H1 (cell line): Measurements from ENCODE around the gene TAOK2. TPM values are rescaled to one million over a fixed set of nuclear protein-coding genes. Genes with fewer than 3 reads are reported as not detected.
A peak's percentile ranks its signal among the peaks of the same experiment; 100 is the strongest.

Experiments
- CTCF ChIA-PET: fragments of 300-600 bp; sonication (Branson Sonifier 250); formaldehyde crosslinking; loops from one replicate; lab custom pipeline; 2021; ENCODE audit not compliant: partially characterized antibody; lab: Charles Lee
- POLR2A ChIA-PET: fragments of 300-600 bp; sonication (Branson Sonifier 250); formaldehyde crosslinking; loops from one replicate; lab custom pipeline; 2021; ENCODE audit warnings: inconsistent platforms; ENCODE audit not compliant: partially characterized antibody; lab: Charles Lee
- DNase-seq, 2 experiments: peaks; one replicate each; pipeline versions ENCODE4 v3.0.0 to v3.0.0-alpha.2; 2010 to 2022; ENCODE audit warnings: low spot score in 2 of 2, low read depth in 1 of 2, mixed read lengths in 1 of 2
- FAIRE-seq: peaks from 2 replicates; lab custom pipeline; 2011; peaks lifted over from hg19 to GRCh38; lab: Jason Lieb, UNC
- H2AFZ ChIP-seq: 2 replicates; pipeline ENCODE4 v1.8.1; 2012; ENCODE audit warnings: low read length, inconsistent platforms
- H2AK5ac ChIP-seq: 2 replicates; pipeline ENCODE4 v1.6.1; 2013; ENCODE audit warnings: low read depth, low read length
- H2BK120ac ChIP-seq: replicated peaks from 2 replicates; pipeline ENCODE3; 2013; ENCODE audit warnings: low read depth, low read length, inconsistent platforms
- H2BK12ac ChIP-seq: 2 replicates; pipeline ENCODE4 v1.6.1; 2013; ENCODE audit warnings: low read depth, low read length
- H2BK15ac ChIP-seq: 2 replicates; pipeline ENCODE4 v1.6.1; 2013; ENCODE audit warnings: low read length
- H2BK20ac ChIP-seq: 2 replicates; pipeline ENCODE4 v1.6.1; 2013; ENCODE audit warnings: low read length
- H2BK5ac ChIP-seq: 2 replicates; pipeline ENCODE4 v1.6.1; 2013; ENCODE audit warnings: low read depth, low read length
- H3K14ac ChIP-seq: 2 replicates; pipeline ENCODE4 v1.6.1; 2013; ENCODE audit warnings: inconsistent platforms; ENCODE audit not compliant: insufficient read length
- H3K18ac ChIP-seq: 2 replicates; pipeline ENCODE4 v1.6.1; 2013; ENCODE audit warnings: low read length; ENCODE audit errors: extremely low read depth
- H3K23ac ChIP-seq: 2 replicates; pipeline ENCODE4 v1.6.1; 2013; ENCODE audit warnings: inconsistent platforms; ENCODE audit not compliant: insufficient read length
- H3K23me2 ChIP-seq: 2 replicates; pipeline ENCODE4 v1.6.1; 2013; ENCODE audit warnings: low read depth, low read length
- H3K27ac ChIP-seq: 2 replicates; pipeline ENCODE4 v1.6.1; 2011; ENCODE audit warnings: low read depth, low read length, inconsistent platforms
- H3K27me3 ChIP-seq, 4 experiments: replicated peaks in 1 of 4; 1 replicate in 1 of 4; 2 replicates in 3 of 4; pipeline versions ENCODE4 v1.6.1 to v1.8.1; 2011 to 2013; ENCODE audit warnings: low read length in 3 of 4, mild to moderate bottlenecking in 3 of 4, inconsistent platforms in 2 of 4, mixed read lengths in 2 of 4, moderate library complexity in 1 of 4; ENCODE audit not compliant: control insufficient read depth in 3 of 4, insufficient read depth in 3 of 4; ENCODE audit errors: extremely low read depth in 1 of 4
- H3K36me3 ChIP-seq, 4 experiments: 2 replicates each; pipeline versions ENCODE4 v1.6.1 to v1.8.1; 2011 to 2013; ENCODE audit warnings: mild to moderate bottlenecking in 4 of 4, low read length in 3 of 4, moderate library complexity in 2 of 4, control low read depth in 1 of 4, inconsistent platforms in 1 of 4; ENCODE audit not compliant: insufficient read depth in 4 of 4, control insufficient read depth in 2 of 4
- H3K4ac ChIP-seq: replicated peaks from 2 replicates; pipeline ENCODE3; 2013; ENCODE audit warnings: low read length, low read depth, mixed read lengths, inconsistent platforms; ENCODE audit not compliant: insufficient read length
- H3K4me1 ChIP-seq, 4 experiments: replicated peaks in 1 of 4; 1 replicate in 1 of 4; 2 replicates in 3 of 4; pipeline versions ENCODE4 v1.6.1 to v1.8.1; 2011 to 2013; ENCODE audit warnings: low read length in 3 of 4, inconsistent platforms in 2 of 4, mixed read lengths in 1 of 4; ENCODE audit not compliant: insufficient read depth in 4 of 4, control insufficient read depth in 3 of 4
- H3K4me2 ChIP-seq, 2 experiments: 2 replicates each; pipeline versions ENCODE4 v1.6.1 to v1.8.1; 2011 to 2013; ENCODE audit warnings: low read depth in 2 of 2, low read length in 2 of 2, control low read depth in 1 of 2, inconsistent platforms in 1 of 2, mild to moderate bottlenecking in 1 of 2; ENCODE audit not compliant: insufficient read depth in 1 of 2
- H3K4me3 ChIP-seq, 4 experiments: fragments of 200-600, 300-600 bp in 1 of 4; sonication (generic), shearing (Covaris generic), sonication (Bioruptor Twin) in 1 of 4; 2 replicates each; pipeline versions ENCODE4 v1.5.1 to v1.8.1; 2011 to 2016; ENCODE audit warnings: low read length in 4 of 4, low read depth in 3 of 4, control low read depth in 2 of 4, inconsistent platforms in 2 of 4, mild to moderate bottlenecking in 2 of 4, mixed read lengths in 1 of 4, moderate library complexity in 1 of 4; ENCODE audit not compliant: insufficient read depth in 2 of 4; ENCODE audit errors: extremely low read depth in 1 of 4
- H3K56ac ChIP-seq: replicated peaks from 2 replicates; pipeline ENCODE3; 2013; ENCODE audit warnings: low read depth, mild to moderate bottlenecking, mixed read lengths, low read length, inconsistent platforms; ENCODE audit not compliant: insufficient read length
- H3K79me1 ChIP-seq: 2 replicates; pipeline ENCODE4 v1.6.1; 2013; ENCODE audit warnings: low read depth, low read length, control low read depth
- H3K79me2 ChIP-seq, 2 experiments: 2 replicates each; pipeline versions ENCODE4 v1.6.1 to v1.8.1; 2012 to 2013; ENCODE audit warnings: low read length in 2 of 2, mild to moderate bottlenecking in 2 of 2, inconsistent platforms in 1 of 2; ENCODE audit not compliant: insufficient read depth in 2 of 2, control insufficient read depth in 1 of 2
- H3K9ac ChIP-seq, 4 experiments: replicated peaks in 1 of 4; 1 replicate in 1 of 4; 2 replicates in 3 of 4; pipeline versions ENCODE4 v1.6.1 to v1.8.1; 2011 to 2013; ENCODE audit warnings: low read depth in 3 of 4, low read length in 3 of 4, control low read depth in 2 of 4, mild to moderate bottlenecking in 2 of 4, moderate library complexity in 2 of 4, inconsistent platforms in 1 of 4; ENCODE audit errors: extremely low read depth in 1 of 4
- H3K9me3 ChIP-seq, 2 experiments: 2 replicates each; pipeline versions ENCODE4 v1.6.1 to v1.8.1; 2012 to 2013; ENCODE audit warnings: mild to moderate bottlenecking in 2 of 2, moderate library complexity in 2 of 2, control low read depth in 1 of 2, inconsistent platforms in 1 of 2, low read depth in 1 of 2, low read length in 1 of 2, mixed read lengths in 1 of 2; ENCODE audit not compliant: insufficient read depth in 2 of 2
- H4K20me1 ChIP-seq, 2 experiments: replicated peaks in 1 of 2; 2 replicates each; pipeline versions ENCODE3 to v1.8.1; 2011 to 2013; ENCODE audit warnings: inconsistent platforms in 2 of 2, low read length in 2 of 2, mild to moderate bottlenecking in 1 of 2; ENCODE audit not compliant: insufficient read depth in 2 of 2, control insufficient read depth in 1 of 2
- H4K5ac ChIP-seq: 2 replicates; pipeline ENCODE4 v1.6.1; 2013; ENCODE audit warnings: low read length, low read depth, mixed read lengths, inconsistent platforms; ENCODE audit not compliant: insufficient read length
- H4K8ac ChIP-seq: 2 replicates; pipeline ENCODE4 v1.8.0; 2013; ENCODE audit warnings: mild to moderate bottlenecking, moderate library complexity, low read length, inconsistent platforms; ENCODE audit not compliant: insufficient read depth; ENCODE audit errors: extremely low read depth
- H4K91ac ChIP-seq: replicated peaks from 2 replicates; pipeline ENCODE3; 2013; ENCODE audit warnings: low read length, mixed read lengths, inconsistent platforms; ENCODE audit not compliant: insufficient read length
- FOSL1 ChIP-seq: IDR thresholded peaks from 2 replicates; pipeline ENCODE4 v1.6.1; 2011; ENCODE audit warnings: mild to moderate bottlenecking, low read depth, low read length, moderate library complexity; ENCODE audit not compliant: insufficient read depth
- GTF2F1 ChIP-seq: IDR thresholded peaks from 2 replicates; pipeline ENCODE4 v1.6.1; 2012; ENCODE audit warnings: low read depth, low read length, improper control_type of control experiment, borderline replicate concordance
- NANOG ChIP-seq: IDR thresholded peaks from 2 replicates; pipeline ENCODE4 v1.6.1; 2011; ENCODE audit warnings: low read length, low read depth, mild to moderate bottlenecking, inconsistent platforms; ENCODE audit not compliant: insufficient read depth, poor library complexity, severe bottlenecking
- RAD21 ChIP-seq, 2 experiments: IDR thresholded peaks in 1 of 2; conservative IDR thresholded peaks in 1 of 2; 2 replicates each; pipeline ENCODE4 v1.6.1; 2011; ENCODE audit warnings: low read depth in 2 of 2, low read length in 2 of 2, improper control_type of control experiment in 1 of 2, inconsistent platforms in 1 of 2, mild to moderate bottlenecking in 1 of 2, moderate library complexity in 1 of 2
- SUZ12 ChIP-seq: fragments of 200-600 bp; sonication (generic); IDR thresholded peaks from 2 replicates; pipeline ENCODE4 v1.6.1; 2012; ENCODE audit warnings: mild to moderate bottlenecking, inconsistent platforms, low read length, moderate library complexity, mixed read lengths
- TCF12 ChIP-seq: IDR thresholded peaks from 2 replicates; pipeline ENCODE4 v1.6.1; 2011; ENCODE audit warnings: low read depth, mild to moderate bottlenecking, low read length
- WGBS, 2 experiments: shearing (Covaris generic) in 1 of 2; methylation state at CpG; one replicate each; pipeline versions ENCODE4 v1.1.6 to v1.1.7; 2013 to 2015; ENCODE audit warnings: low lambda C conversion rate in 2 of 2, mixed read lengths in 2 of 2, inconsistent platforms in 1 of 2, low coverage in 1 of 2, missing lambda C conversion rate in 1 of 2; ENCODE audit not compliant: insufficient replicate concordance in 2 of 2, insufficient coverage in 1 of 2, insufficient read length in 1 of 2; ENCODE audit errors: extremely low coverage in 1 of 2, missing lambda C conversion rate in 1 of 2; 5-methylcytosine and 5-hydroxymethylcytosine counted together
- polyA plus RNA-seq, 7 experiments: library from polyadenylated mRNA; depleted of rRNA in 3 of 7; stranded (reverse) in 5 of 7; unstranded in 2 of 7; fragments of >200 nt in 5 of 7; fragments of 200-250 nt in 2 of 7; gene quantifications; 1 replicate in 5 of 7; 2 replicates in 1 of 7; 4 replicates in 1 of 7; pipeline versions ENCODE4 v1.2.1 to v1.2.3, GENCODE V29; 2011 to 2013; ENCODE audit warnings: missing spikeins in 2 of 7, mixed read lengths in 2 of 7
- total RNA-seq: library from RNA; stranded (reverse); fragmentation: NEBNext Ultra II Directional; extraction: Animal tissue kit (Norgen Biotek cat#: 25700); gene quantifications from 2 replicates; pipeline ENCODE4 v1.2.1, GENCODE V29; 2021

TAOK2 gene
- total and polyA plus RNA-seq, 2 of the 8 experiments (the other 6 are each of a cell fraction or from before 2014, with no cell fraction given): 13.5 to 32.6 TPM

DNA sequence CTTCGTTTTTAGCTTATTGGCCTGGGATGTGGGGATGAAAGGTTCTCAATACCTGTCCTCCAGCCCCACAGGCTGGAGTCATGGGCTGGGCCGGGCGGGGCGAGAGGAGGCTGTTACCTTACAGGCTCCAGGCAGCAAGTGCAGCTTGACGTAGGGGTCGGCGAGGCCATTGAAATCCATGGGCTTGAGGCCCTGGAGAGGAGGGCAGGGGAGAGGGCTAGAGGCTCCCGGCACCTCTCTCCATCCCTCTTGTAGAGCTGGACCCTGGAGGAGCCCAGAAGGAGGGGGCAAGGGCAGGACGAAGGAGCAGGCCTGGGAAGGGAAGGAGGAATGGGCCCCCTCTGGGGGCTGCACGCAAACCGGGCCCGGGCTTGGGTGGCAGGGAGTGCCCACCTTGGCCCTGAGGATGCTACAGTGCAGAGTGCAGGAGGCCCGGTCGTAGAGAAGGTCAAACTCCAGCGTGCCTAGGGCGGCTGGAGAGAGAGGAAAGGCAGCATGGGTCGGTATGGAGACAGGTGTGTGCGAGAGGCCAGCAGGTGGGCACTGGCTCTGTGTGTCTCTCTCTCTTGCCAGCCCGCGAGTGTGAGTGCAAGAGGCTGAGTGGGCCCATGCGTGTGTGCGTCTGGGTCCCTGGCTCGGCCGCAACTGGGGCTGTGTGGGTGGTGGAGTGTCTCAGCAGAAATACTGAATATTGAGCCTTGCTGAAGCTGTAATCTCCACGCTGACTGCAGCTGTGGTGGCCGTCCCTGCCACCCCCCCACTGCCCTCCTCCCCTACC is 35.6 kb downstream of the TAOK2 start:
- Histone ChIP-seq H3K79me2 (no peaks in the 10 kb centered on the region), H4K91ac (peak overlapping the region; percentile 2), H2BK20ac (no peak overlapping the region), H4K8ac (peak overlapping the region; percentile 35; the same call in 1 of the 2 replicates), H3K14ac (no peak overlapping the region), H3K27ac (no peak overlapping the region), H3K4ac (no peak overlapping the region), H3K9ac (no peak overlapping the region; a peak in 2 of 7 replicates), H4K5ac (no peak overlapping the region), H2BK12ac (0 out of 2 replicates have a peak overlapping the region, but pooled peaks have one; percentile 9), H2BK5ac (no peak overlapping the region), H3K4me3 (no peak overlapping the region), H3K23me2 (peaks cover 16% of the 10 kb centered on the region), H4K20me1 (peaks cover 3 to 7% of the 10 kb centered on the region in 2 experiments), H2AK5ac (0 out of 2 replicates have a peak overlapping the region, but pooled peaks have one; percentile 13), H3K9me3 (no peaks in the 10 kb centered on the region), H2AFZ (no peak overlapping the region), H3K36me3 (peaks cover 0 to 4% (median 0%) of the 10 kb centered on the region in 4 experiments; a peak in 1 of 8 replicates), H3K18ac (no peak overlapping the region; the same call in 1 of the 2 replicates), H3K27me3 (peaks cover 0 to 23% (median 13%) of the 10 kb centered on the region in 4 experiments; a peak in 5 of 7 replicates), H3K4me1 (peaks cover 0 to 21% (median 13%) of the 10 kb centered on the region in 4 experiments; a peak in 6 of 7 replicates), H2BK120ac (no peak overlapping the region), H2BK15ac (no peak overlapping the region), H3K4me2 (no peak overlapping the region; a peak in 1 of 4 replicates), H3K23ac (no peak overlapping the region), H3K56ac (no peak overlapping the region), H3K79me1 (no peaks in the 10 kb centered on the region)
- ChIA-PET CTCF (interaction anchor here (0.8 to 3.1 kb wide), 9 partner anchors 8 to 144 kb away, joined by 3 to 15 read pairs (median 4); partner anchors contain the start of genes C16orf92 and INO80E), POLR2A (interaction anchor here (0.5 to 2.2 kb wide), 11 partner anchors 8 to 224 kb away, joined by 3 to 5 read pairs (median 3); partner anchors contain the start of genes HIRIP3, TAOK2 and TBX6)
- TF ChIP-seq SUZ12: no peak
- TF ChIP-seq NANOG: no peak
- TF ChIP-seq TCF12: no peak
- TF ChIP-seq RAD21 (IDR thresholded peaks at IDR 0.05 in 1 of 2, conservative IDR thresholded peaks at IDR 0.05 in 1 of 2; ENCODE audit: low read depth in 2 of 2, low read length in 2 of 2): no peak
- no peak for TF ChIP-seq GTF2F1
- TF ChIP-seq FOSL1: no peak
- WGBS, 2 experiments: 71% methylated on average over 17 of the region's 26 CpGs; no CpG with 5 or more reads in 1 of the 2 experiments
- FAIRE-seq (no peak), DNase-seq (no peak)
